Neural crest cell (in vitro differentiated cells): Measurements from ENCODE around the gene MYH15. TPM values are rescaled to one million over a fixed set of nuclear protein-coding genes. Genes with fewer than 3 reads are reported as not detected.

Source experiments
- DNase-seq: peaks from one replicate; pipeline ENCODE4 v3.0.0; 2021; ENCODE audit warnings: low read depth, mixed read lengths, low spot score
- H3K27ac Mint-ChIP-seq: one replicate; pipeline ENCODE4 v1.8.0; 2021; ENCODE audit warnings: mild to moderate bottlenecking, mixed read lengths; ENCODE audit not compliant: unreplicated experiment
- H3K27me3 Mint-ChIP-seq: 2 replicates; pipeline ENCODE4 v1.8.0; 2021; ENCODE audit warnings: low read depth, mild to moderate bottlenecking, mixed read lengths
- H3K36me3 Mint-ChIP-seq: 2 replicates; pipeline ENCODE4 v1.8.0; 2021; ENCODE audit warnings: low read depth, mild to moderate bottlenecking, mixed read lengths
- H3K4me1 Mint-ChIP-seq: 2 replicates; pipeline ENCODE4 v1.8.0; 2021; ENCODE audit warnings: mixed read lengths
- H3K4me3 Mint-ChIP-seq: one replicate; pipeline ENCODE4 v1.8.0; 2021; ENCODE audit warnings: mild to moderate bottlenecking, mixed read lengths
- H3K9me3 Mint-ChIP-seq: 2 replicates; pipeline ENCODE4 v1.8.0; 2021; ENCODE audit warnings: mixed read lengths
- total RNA-seq: library from RNA; stranded (reverse); gene quantifications from 2 replicates; pipeline ENCODE4 v1.2.1, GENCODE V29; 2021
- TF ChIP-seq, protein P1 (sequence below): fragments of 200-600 bp; sonication (generic); conservative IDR thresholded peaks from 2 replicates; pipeline ENCODE4 v1.5.0; 2021; ENCODE audit warnings: antibody characterized with exemption, mild to moderate bottlenecking

The MYH15 gene
- total RNA-seq, 1 donor from 2014 or later: 0.16 TPM

DNA sequence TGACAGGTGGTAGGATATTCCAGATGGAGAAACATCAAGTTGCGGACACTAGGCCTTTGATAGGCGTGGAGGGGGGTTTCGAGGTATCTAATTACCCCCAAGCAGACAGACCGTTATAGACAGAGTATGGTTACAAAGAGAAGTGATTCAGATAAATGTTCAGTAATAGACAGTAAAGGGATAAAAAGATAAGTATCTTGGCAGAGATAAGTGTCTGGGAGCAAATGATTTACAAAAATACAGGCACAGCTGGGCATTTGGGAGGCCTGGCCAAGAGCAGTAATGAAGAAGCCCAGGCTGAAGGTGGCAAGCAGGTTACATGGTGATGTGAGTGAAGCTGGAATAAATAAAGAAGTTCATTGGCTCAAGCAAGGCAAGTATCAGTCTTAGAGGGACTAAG, 659 bp upstream of the MYH15 start:
- H3K27me3 Mint-ChIP-seq: no peaks in the 10 kb centered on the region
- H3K9me3 Mint-ChIP-seq: no peaks in the 10 kb centered on the region
- H3K27ac Mint-ChIP-seq: no peak overlapping the region
- DNase-seq: no peak
- H3K4me3 Mint-ChIP-seq: no peak overlapping the region
- H3K36me3 Mint-ChIP-seq: no peaks in the 10 kb centered on the region
- no peaks in the 10 kb centered on the region for H3K4me1 Mint-ChIP-seq
- TF ChIP-seq, protein P1, sequence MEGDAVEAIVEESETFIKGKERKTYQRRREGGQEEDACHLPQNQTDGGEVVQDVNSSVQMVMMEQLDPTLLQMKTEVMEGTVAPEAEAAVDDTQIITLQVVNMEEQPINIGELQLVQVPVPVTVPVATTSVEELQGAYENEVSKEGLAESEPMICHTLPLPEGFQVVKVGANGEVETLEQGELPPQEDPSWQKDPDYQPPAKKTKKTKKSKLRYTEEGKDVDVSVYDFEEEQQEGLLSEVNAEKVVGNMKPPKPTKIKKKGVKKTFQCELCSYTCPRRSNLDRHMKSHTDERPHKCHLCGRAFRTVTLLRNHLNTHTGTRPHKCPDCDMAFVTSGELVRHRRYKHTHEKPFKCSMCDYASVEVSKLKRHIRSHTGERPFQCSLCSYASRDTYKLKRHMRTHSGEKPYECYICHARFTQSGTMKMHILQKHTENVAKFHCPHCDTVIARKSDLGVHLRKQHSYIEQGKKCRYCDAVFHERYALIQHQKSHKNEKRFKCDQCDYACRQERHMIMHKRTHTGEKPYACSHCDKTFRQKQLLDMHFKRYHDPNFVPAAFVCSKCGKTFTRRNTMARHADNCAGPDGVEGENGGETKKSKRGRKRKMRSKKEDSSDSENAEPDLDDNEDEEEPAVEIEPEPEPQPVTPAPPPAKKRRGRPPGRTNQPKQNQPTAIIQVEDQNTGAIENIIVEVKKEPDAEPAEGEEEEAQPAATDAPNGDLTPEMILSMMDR: no peak

DNA sequence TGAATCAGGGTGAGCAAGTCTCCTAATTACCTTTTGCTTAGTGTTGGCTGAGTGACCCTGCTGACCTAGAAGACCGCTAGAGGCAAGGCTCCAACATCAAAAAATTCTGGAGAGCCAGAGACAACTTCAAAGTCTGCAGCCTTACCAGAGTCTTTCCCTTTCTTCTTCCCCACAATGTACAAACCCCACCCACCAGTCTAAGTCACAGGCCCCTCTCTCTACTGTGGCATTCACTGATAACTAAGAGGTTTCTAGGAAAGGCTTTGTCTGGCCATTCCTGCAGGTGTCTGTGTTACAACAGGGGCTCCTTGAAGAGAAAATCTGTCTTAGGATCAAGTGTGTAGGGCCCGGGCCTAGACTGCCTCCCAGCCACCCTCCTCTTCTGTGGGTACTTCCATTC, 525 bp downstream of the MYH15 start:
- H3K27ac Mint-ChIP-seq: no peak overlapping the region
- no peak overlapping the region for H3K4me3 Mint-ChIP-seq
- no peaks in the 10 kb centered on the region for H3K27me3 Mint-ChIP-seq
- no peaks in the 10 kb centered on the region for H3K9me3 Mint-ChIP-seq
- DNase-seq: no peak
- H3K36me3 Mint-ChIP-seq: no peaks in the 10 kb centered on the region
- TF ChIP-seq, protein P1: no peak
- H3K4me1 Mint-ChIP-seq: no peaks in the 10 kb centered on the region

DNA sequence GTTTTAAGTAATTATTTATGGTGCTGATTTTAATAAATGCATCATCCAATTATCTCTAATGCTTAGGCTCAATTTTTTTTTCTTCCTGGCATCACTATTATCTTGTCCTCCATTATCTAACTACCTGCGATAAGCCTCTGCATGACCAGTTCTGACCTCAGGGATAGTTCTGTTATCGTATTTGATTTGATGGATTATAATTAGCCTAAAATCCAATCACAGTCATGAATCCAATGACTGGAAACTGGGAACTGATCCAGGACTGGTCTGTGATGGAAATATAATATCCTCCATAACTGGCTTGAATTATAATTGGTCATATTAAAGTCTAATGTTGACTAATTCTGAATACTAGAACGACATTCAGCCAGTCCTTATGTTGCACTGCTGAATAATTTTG, 1.1 kb downstream of the MYH15 start:
- Mint-ChIP-seq H3K4me3 (no peak overlapping the region), H3K9me3 (no peaks in the 10 kb centered on the region), H3K27ac (no peak overlapping the region), H3K27me3 (no peaks in the 10 kb centered on the region), H3K4me1 (no peaks in the 10 kb centered on the region), H3K36me3 (no peaks in the 10 kb centered on the region)
- DNase-seq: no peak
- TF ChIP-seq, protein P1: no peak

DNA sequence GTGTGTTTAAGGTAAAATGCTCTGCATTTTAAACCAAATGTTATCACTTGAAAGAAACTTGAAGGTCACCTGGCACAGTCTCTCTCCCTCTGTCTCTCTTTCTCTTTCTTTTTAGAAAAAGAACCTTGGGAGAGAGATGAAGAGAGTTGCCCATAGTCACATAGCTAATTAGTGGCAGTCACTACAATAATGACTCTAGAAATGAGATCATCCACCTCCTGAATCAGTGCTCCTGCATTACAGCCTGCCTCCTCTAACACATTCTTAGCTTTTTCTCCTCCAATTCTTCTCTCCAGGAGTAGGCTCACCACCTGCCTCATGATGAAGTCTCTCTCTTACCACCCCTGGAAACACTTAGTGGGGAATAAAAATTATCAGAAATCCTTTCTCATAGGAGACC, 2.5 kb downstream of the MYH15 start:
- no peak for DNase-seq
- Mint-ChIP-seq H3K36me3 (no peaks in the 10 kb centered on the region), H3K27ac (no peak overlapping the region), H3K27me3 (no peaks in the 10 kb centered on the region), H3K4me3 (no peak overlapping the region), H3K9me3 (no peaks in the 10 kb centered on the region), H3K4me1 (no peaks in the 10 kb centered on the region)
- TF ChIP-seq, protein P1: no peak

DNA sequence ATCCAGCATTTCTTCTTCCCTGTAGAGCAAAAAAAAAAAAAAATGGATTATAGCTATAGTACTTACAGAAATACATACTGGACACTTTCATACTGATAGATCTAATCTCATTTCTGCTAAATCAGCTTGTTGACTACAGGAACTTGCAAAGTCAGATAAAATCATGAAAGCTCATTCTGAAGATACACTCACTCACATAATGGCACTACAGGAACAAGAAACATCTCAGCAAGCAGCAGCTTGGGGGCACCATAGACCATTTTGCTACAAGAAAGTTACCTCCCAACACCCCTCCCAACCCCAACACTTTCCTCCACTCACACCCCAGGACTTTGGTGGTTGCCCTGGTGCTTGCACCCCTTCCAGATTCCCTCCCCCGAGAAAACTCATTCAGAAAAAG, 4.6 kb downstream of the MYH15 start:
- Mint-ChIP-seq H3K27me3 (no peaks in the 10 kb centered on the region), H3K4me1 (no peaks in the 10 kb centered on the region), H3K4me3 (no peak overlapping the region), H3K9me3 (no peaks in the 10 kb centered on the region), H3K27ac (no peak overlapping the region), H3K36me3 (no peaks in the 10 kb centered on the region)
- no peak for DNase-seq
- TF ChIP-seq, protein P1: no peak

DNA sequence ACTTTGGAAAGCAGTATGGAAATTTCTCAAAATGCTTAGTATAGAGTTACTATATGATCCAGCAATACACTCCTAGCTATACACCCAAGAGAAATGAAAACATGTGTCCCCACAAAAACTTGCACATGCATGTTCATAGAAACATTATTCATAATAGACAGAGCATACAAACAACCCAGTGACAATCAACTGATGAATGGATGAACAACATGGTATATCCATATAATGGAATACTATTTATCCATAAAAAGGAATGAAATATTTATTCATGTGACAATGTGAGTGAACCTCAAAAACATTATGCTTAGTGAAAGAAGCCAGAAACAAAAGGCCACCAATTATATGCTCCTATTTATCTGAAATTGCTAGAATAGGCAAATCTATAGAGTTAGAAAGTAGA, 6.7 kb downstream of the MYH15 start:
- Mint-ChIP-seq H3K27me3 (no peaks in the 10 kb centered on the region), H3K4me3 (no peak overlapping the region), H3K4me1 (no peaks in the 10 kb centered on the region), H3K27ac (no peak overlapping the region), H3K36me3 (no peaks in the 10 kb centered on the region), H3K9me3 (no peaks in the 10 kb centered on the region)
- no peak for DNase-seq
- TF ChIP-seq, protein P1: no peak
